SK-N-SH treated with all-trans-retinoic acid at 6 μM for 48 hours (cell line): ENCODE results near the gene PXK.

Experiments
- ATAC-seq: fragments of 200-7000 bp; cut with Tn5 transposase; 3 replicates; pipeline ENCODE4 v1.9.1; 2020; ENCODE audit warnings: mild to moderate bottlenecking, moderate library complexity
- ARNTL ChIP-seq: fragments of 450-650 bp; formaldehyde crosslinking; IDR thresholded peaks from 2 replicates; pipeline ENCODE4 v1.5.0; 2020; ENCODE audit warnings: low read depth, mild to moderate bottlenecking, moderate library complexity, borderline replicate concordance
- BACH2 ChIP-seq: fragments of 250-450 bp; sonication (Bioruptor Pico); IDR thresholded peaks from 2 replicates; pipeline ENCODE4 v1.9.0; 2021; ENCODE audit warnings: mild to moderate bottlenecking, borderline replicate concordance
- CSDC2 ChIP-seq: fragments of 250-450 bp; sonication (Bioruptor Pico); IDR thresholded peaks from 2 replicates; pipeline ENCODE4 v1.5.0; 2020; ENCODE audit warnings: mild to moderate bottlenecking, moderate library complexity
- ESRRG ChIP-seq: fragments of 250-450 bp; sonication (Bioruptor Pico); IDR thresholded peaks from 2 replicates; pipeline ENCODE4 v1.6.1; 2021; ENCODE audit warnings: mild to moderate bottlenecking
- GLIS3 ChIP-seq: fragments of 250-450 bp; sonication (Bioruptor Pico); IDR thresholded peaks from 2 replicates; pipeline ENCODE4 v1.5.0; 2020; ENCODE audit warnings: mild to moderate bottlenecking, moderate library complexity
- ISL1 ChIP-seq: fragments of 250-450 bp; sonication (Bioruptor Pico); IDR thresholded peaks from 2 replicates; pipeline ENCODE4 v2.1.2; 2022; ENCODE audit warnings: mild to moderate bottlenecking, moderate library complexity
- OSR1 ChIP-seq: fragments of 250-450 bp; sonication (Bioruptor Pico); IDR thresholded peaks from 2 replicates; pipeline ENCODE4 v1.8.0; 2022; ENCODE audit warnings: moderate library complexity, mild to moderate bottlenecking, inconsistent platforms
- PPARA ChIP-seq: fragments of 250-450 bp; sonication (Bioruptor Pico); IDR thresholded peaks from 2 replicates; pipeline ENCODE4 v1.5.0; 2020; ENCODE audit warnings: mild to moderate bottlenecking, borderline replicate concordance
- RARB ChIP-seq: fragments of 250-450 bp; sonication (Bioruptor Pico); IDR thresholded peaks from 2 replicates; pipeline ENCODE4 v1.8.0; 2021; ENCODE audit warnings: mild to moderate bottlenecking, moderate library complexity
- SNAI2 ChIP-seq: fragments of 250-450 bp; sonication (Bioruptor Pico); IDR thresholded peaks from 2 replicates; pipeline ENCODE4 v1.5.0; 2020; ENCODE audit warnings: mild to moderate bottlenecking, moderate library complexity
- TCF4 ChIP-seq: fragments of 250-450 bp; sonication (Bioruptor Pico); IDR thresholded peaks from 2 replicates; pipeline ENCODE4 v1.8.0; 2021; ENCODE audit warnings: mild to moderate bottlenecking, moderate library complexity, borderline replicate concordance
- TOX ChIP-seq: fragments of 250-450 bp; sonication (Bioruptor Pico); IDR thresholded peaks from 2 replicates; pipeline ENCODE4 v1.8.0; 2021; ENCODE audit warnings: mild to moderate bottlenecking, moderate library complexity, borderline replicate concordance
- ZC3H10 ChIP-seq: fragments of 250-450 bp; sonication (Bioruptor Pico); IDR thresholded peaks from 2 replicates; pipeline ENCODE4 v1.5.1; 2021; ENCODE audit warnings: mild to moderate bottlenecking, moderate library complexity
- ZFP3 ChIP-seq: fragments of 250-450 bp; sonication (Bioruptor Pico); IDR thresholded peaks from 2 replicates; pipeline ENCODE4 v1.5.0; 2020; ENCODE audit warnings: mild to moderate bottlenecking, moderate library complexity
- ZFP30 ChIP-seq: fragments of 450-650 bp; formaldehyde crosslinking; IDR thresholded peaks from 2 replicates; pipeline ENCODE4 v1.5.0; 2022; ENCODE audit warnings: mild to moderate bottlenecking, moderate library complexity
- ZNF565 ChIP-seq: fragments of 450-650 bp; formaldehyde crosslinking; conservative IDR thresholded peaks from 2 replicates; pipeline ENCODE4 v1.5.0; 2020; ENCODE audit warnings: low read depth, mild to moderate bottlenecking, moderate library complexity
- ZNF70 ChIP-seq: fragments of 450-650 bp; formaldehyde crosslinking; IDR thresholded peaks from 2 replicates; pipeline ENCODE4 v1.5.0; 2020; ENCODE audit warnings: mild to moderate bottlenecking, moderate library complexity
- ZNF8 ChIP-seq: fragments of 450-650 bp; formaldehyde crosslinking; IDR thresholded peaks from 2 replicates; pipeline ENCODE4 v1.5.0; 2020; ENCODE audit warnings: mild to moderate bottlenecking, moderate library complexity
- TF ChIP-seq, protein P1 (sequence below): fragments of 250-450 bp; sonication (Bioruptor Pico); IDR thresholded peaks from 2 replicates; pipeline ENCODE4 v1.5.0; 2020; ENCODE audit warnings: mild to moderate bottlenecking, moderate library complexity
- TF ChIP-seq, protein P2 (sequence below): fragments of 250-450 bp; sonication (Bioruptor Pico); IDR thresholded peaks from 2 replicates; pipeline ENCODE4 v1.8.0; 2020; ENCODE audit warnings: mild to moderate bottlenecking, moderate library complexity, borderline replicate concordance
- TF ChIP-seq, protein P3 (sequence below): fragments of 250-450 bp; sonication (Bioruptor Pico); IDR thresholded peaks from 2 replicates; pipeline ENCODE4 v1.5.1; 2020; ENCODE audit warnings: low read depth, mild to moderate bottlenecking, moderate library complexity
- TF ChIP-seq, protein P4 (sequence below): fragments of 250-450 bp; sonication (Bioruptor Pico); IDR thresholded peaks from 2 replicates; pipeline ENCODE4 v1.8.0; 2021; ENCODE audit warnings: low read depth, mild to moderate bottlenecking, moderate library complexity, borderline replicate concordance

Gene PXK

DNA sequence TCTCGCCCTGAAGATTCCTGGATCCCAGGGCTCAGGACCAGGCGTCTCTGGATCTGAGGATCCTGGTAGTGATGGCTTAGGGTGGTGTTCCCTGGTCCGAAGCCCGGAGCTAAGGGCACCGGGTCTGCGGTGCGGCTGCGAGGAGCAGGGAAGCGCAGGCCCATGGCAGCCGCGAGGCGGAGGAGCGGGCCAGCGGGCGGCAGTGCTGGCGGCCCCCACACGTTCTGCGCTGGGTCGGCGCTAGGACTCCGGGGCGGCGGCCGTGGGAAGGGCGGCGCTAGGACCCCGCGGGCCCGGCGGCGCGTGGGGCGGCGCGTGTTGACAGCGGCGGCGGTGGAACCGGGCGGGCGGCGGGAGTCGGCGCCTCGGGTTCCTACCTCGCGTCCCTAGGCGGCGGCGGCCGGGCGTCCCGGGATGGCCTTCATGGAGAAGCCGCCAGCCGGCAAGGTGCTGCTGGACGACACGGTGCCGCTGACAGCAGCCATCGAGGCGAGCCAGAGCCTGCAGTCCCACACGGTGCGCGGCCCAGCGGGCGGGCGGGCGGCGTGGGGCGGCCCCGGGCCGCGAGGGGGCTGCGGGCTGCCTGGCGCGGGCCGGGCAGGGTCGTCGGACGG lies at the start of gene PXK:
Gene PXK (plus strand): TSS at position 318 of the 614 bp plus-strand sequence. CDS start 97 bp downstream, at position 415.
- TF ChIP-seq ISL1 (no peak), ZC3H10 (CRISPR knock-in tag) (no peak), ZNF8 (no peak), TCF4 (CRISPR knock-in tag) (no peak), OSR1 (CRISPR knock-in tag) (no peak), CSDC2 (CRISPR knock-in tag) (0 out of 2 replicates have a peak, but pooled peaks have one; percentile 64)
- TF ChIP-seq, protein P1, sequence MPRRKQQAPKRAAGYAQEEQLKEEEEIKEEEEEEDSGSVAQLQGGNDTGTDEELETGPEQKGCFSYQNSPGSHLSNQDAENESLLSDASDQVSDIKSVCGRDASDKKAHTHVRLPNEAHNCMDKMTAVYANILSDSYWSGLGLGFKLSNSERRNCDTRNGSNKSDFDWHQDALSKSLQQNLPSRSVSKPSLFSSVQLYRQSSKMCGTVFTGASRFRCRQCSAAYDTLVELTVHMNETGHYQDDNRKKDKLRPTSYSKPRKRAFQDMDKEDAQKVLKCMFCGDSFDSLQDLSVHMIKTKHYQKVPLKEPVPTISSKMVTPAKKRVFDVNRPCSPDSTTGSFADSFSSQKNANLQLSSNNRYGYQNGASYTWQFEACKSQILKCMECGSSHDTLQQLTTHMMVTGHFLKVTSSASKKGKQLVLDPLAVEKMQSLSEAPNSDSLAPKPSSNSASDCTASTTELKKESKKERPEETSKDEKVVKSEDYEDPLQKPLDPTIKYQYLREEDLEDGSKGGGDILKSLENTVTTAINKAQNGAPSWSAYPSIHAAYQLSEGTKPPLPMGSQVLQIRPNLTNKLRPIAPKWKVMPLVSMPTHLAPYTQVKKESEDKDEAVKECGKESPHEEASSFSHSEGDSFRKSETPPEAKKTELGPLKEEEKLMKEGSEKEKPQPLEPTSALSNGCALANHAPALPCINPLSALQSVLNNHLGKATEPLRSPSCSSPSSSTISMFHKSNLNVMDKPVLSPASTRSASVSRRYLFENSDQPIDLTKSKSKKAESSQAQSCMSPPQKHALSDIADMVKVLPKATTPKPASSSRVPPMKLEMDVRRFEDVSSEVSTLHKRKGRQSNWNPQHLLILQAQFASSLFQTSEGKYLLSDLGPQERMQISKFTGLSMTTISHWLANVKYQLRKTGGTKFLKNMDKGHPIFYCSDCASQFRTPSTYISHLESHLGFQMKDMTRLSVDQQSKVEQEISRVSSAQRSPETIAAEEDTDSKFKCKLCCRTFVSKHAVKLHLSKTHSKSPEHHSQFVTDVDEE (CRISPR knock-in tag), result peak; percentile 59; the same call in 1 of the 2 replicates
- ATAC-seq, result peak; percentile 89

DNA sequence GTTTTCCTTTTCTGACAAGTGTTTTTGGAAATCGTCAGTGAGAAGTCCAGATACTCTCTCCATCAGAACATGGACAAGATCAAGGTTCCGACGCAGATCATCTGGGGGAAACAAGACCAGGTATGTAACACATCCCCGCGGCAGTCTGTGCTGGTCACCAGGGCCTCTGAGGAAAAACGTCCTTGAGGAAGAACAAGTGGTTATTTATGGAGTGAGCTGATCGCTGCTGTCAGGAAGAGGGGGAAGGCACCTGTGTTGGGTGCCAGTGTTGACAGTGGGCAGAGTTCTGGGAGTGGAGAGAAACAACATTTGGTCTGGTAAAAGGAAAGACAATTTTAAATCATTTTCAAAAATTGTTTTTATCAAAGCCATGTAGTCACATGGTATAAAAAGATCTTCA lies 47.4 kb upstream of the PXK start:
- TF ChIP-seq ESRRG (CRISPR knock-in tag), result no peak
- TF ChIP-seq ZNF70, result no peak
- TF ChIP-seq, protein P2, sequence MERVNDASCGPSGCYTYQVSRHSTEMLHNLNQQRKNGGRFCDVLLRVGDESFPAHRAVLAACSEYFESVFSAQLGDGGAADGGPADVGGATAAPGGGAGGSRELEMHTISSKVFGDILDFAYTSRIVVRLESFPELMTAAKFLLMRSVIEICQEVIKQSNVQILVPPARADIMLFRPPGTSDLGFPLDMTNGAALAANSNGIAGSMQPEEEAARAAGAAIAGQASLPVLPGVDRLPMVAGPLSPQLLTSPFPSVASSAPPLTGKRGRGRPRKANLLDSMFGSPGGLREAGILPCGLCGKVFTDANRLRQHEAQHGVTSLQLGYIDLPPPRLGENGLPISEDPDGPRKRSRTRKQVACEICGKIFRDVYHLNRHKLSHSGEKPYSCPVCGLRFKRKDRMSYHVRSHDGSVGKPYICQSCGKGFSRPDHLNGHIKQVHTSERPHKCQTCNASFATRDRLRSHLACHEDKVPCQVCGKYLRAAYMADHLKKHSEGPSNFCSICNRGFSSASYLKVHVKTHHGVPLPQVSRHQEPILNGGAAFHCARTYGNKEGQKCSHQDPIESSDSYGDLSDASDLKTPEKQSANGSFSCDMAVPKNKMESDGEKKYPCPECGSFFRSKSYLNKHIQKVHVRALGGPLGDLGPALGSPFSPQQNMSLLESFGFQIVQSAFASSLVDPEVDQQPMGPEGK (CRISPR knock-in tag), result no peak
- no peak for TF ChIP-seq GLIS3
- no peak for TF ChIP-seq OSR1 (CRISPR knock-in tag)
- no peak for TF ChIP-seq SNAI2
- TF ChIP-seq ISL1, result no peak
- no peak for TF ChIP-seq BACH2 (CRISPR knock-in tag)
- TF ChIP-seq ZFP30 (CRISPR knock-in tag), result no peak
- TF ChIP-seq RARB (CRISPR knock-in tag), result no peak
- no peak for TF ChIP-seq PPARA (CRISPR knock-in tag)
- TF ChIP-seq, protein P3, sequence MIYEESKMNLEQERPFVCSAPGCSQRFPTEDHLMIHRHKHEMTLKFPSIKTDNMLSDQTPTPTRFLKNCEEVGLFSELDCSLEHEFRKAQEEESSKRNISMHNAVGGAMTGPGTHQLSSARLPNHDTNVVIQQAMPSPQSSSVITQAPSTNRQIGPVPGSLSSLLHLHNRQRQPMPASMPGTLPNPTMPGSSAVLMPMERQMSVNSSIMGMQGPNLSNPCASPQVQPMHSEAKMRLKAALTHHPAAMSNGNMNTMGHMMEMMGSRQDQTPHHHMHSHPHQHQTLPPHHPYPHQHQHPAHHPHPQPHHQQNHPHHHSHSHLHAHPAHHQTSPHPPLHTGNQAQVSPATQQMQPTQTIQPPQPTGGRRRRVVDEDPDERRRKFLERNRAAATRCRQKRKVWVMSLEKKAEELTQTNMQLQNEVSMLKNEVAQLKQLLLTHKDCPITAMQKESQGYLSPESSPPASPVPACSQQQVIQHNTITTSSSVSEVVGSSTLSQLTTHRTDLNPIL, result no peak
- no peak for TF ChIP-seq ZNF565 (CRISPR knock-in tag)
- TF ChIP-seq ZC3H10 (CRISPR knock-in tag), result no peak
- TF ChIP-seq ZFP3 (CRISPR knock-in tag), result no peak
- no peak for TF ChIP-seq CSDC2 (CRISPR knock-in tag)
- no peak for TF ChIP-seq ARNTL (CRISPR knock-in tag)
- TF ChIP-seq, protein P1 (CRISPR knock-in tag), result no peak
- no peak for ATAC-seq

DNA sequence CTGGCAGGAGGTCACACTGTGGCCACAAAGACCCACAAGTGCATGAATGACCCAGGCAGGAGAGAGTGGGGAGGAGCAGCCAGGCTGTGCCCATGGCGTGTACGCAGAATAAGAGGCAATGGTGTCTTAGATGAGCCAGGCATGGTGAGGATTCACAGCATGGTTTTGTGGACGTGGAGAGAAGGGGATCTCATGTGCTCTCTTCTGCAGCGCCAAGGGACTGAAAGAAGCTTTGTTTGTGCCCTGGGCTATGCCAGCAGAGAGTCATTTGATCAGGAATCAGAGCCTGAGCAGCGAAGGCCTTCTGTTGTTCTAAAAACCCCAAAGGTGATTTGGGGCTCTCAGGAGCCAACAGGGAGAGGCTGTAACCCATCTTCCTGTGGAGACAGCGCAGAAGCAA lies 45.3 kb upstream of the PXK start:
- no peak for ATAC-seq
- TF ChIP-seq ZC3H10 (CRISPR knock-in tag) (no peak), TOX (CRISPR knock-in tag) (no peak), OSR1 (CRISPR knock-in tag) (no peak), ESRRG (CRISPR knock-in tag) (no peak), ZFP3 (CRISPR knock-in tag) (no peak), ZNF70 (no peak), ZNF565 (CRISPR knock-in tag) (no peak), ISL1 (no peak), ARNTL (CRISPR knock-in tag) (no peak), RARB (CRISPR knock-in tag) (no peak)
- TF ChIP-seq, protein P4, sequence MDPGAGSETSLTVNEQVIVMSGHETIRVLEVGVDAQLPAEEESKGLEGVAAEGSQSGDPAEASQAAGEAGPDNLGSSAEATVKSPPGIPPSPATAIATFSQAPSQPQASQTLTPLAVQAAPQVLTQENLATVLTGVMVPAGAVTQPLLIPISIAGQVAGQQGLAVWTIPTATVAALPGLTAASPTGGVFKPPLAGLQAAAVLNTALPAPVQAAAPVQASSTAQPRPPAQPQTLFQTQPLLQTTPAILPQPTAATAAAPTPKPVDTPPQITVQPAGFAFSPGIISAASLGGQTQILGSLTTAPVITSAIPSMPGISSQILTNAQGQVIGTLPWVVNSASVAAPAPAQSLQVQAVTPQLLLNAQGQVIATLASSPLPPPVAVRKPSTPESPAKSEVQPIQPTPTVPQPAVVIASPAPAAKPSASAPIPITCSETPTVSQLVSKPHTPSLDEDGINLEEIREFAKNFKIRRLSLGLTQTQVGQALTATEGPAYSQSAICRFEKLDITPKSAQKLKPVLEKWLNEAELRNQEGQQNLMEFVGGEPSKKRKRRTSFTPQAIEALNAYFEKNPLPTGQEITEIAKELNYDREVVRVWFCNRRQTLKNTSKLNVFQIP, result no peak
- TF ChIP-seq, protein P1 (CRISPR knock-in tag), result no peak
